HepG2 (cell line): ENCODE measurements around the gene TPST2. TPM values are rescaled to one million over a fixed set of nuclear protein-coding genes. Genes with fewer than 3 reads are reported as not detected.

Experiments used
- ATAC-seq: fragments of 200-7000 bp; cut with Tn5 transposase; 3 replicates; pipeline ENCODE4 v1.9.1; 2020; ENCODE audit warnings: mild to moderate bottlenecking, moderate library complexity
- BruUV-seq: library from RNA; stranded (reverse); fragments of 400-500 nt; replicated peaks from 2 replicates; lab custom pipeline; 2021; lab: Mats Ljungman, UMichigan
- CTCF ChIA-PET: fragments of 300-600 bp; formaldehyde crosslinking; extraction: SDS; loops from one replicate; lab custom pipeline; 2021; ENCODE audit warnings: low total read pairs, inconsistent platforms, low intra/inter-chr PET ratio; lab: Yijun Ruan, JAX
- POLR2A ChIA-PET: fragments of 350-600 bp; sonication (Branson Sonifier 250); formaldehyde crosslinking; loops from one replicate; lab custom pipeline; 2020; ENCODE audit warnings: antibody characterized with exemption, inconsistent platforms; lab: Yijun Ruan, JAX
- DNase-seq: peaks from one replicate; pipeline ENCODE4 v3.0.0-alpha.2; 2015; ENCODE audit warnings: low spot score
- FAIRE-seq: peaks from 3 replicates; lab custom pipeline; 2011; peaks lifted over from hg19 to GRCh38; lab: Jason Lieb, UNC
- H2AFZ ChIP-seq: one replicate; pipeline ENCODE4 v1.6.1; 2011; ENCODE audit warnings: low read length, inconsistent platforms
- H3K27ac ChIP-seq: fragments of 300-600 bp; 3 replicates; pipeline ENCODE4 v1.8.0; 2011; ENCODE audit warnings: mixed run types, mild to moderate bottlenecking, mixed read lengths, low read length, inconsistent platforms; ENCODE audit not compliant: insufficient read depth; ENCODE audit errors: extremely low read length
- H3K27me3 ChIP-seq, 2 experiments: fragments of 200-600 bp in 1 of 2; 2 replicates in 1 of 2; 3 replicates in 1 of 2; pipeline versions ENCODE4 v1.6.0 to v1.8.0; 2011; ENCODE audit warnings: low read length in 2 of 2, mild to moderate bottlenecking in 2 of 2, moderate library complexity in 2 of 2, inconsistent platforms in 1 of 2; ENCODE audit not compliant: insufficient read depth in 2 of 2, control insufficient read depth in 1 of 2
- H3K36me3 ChIP-seq, 2 experiments: fragments of 200-600 bp in 1 of 2; replicated peaks in 1 of 2; 2 replicates in 1 of 2; 3 replicates in 1 of 2; pipeline versions ENCODE4 v1.5.1 to v1.8.0; 2011; ENCODE audit warnings: low read length in 2 of 2, inconsistent platforms in 1 of 2; ENCODE audit not compliant: insufficient read depth in 2 of 2, control insufficient read depth in 1 of 2
- H3K4me1 ChIP-seq: 2 replicates; pipeline ENCODE4 v1.5.1; 2012; ENCODE audit warnings: low read length, inconsistent platforms; ENCODE audit not compliant: insufficient read depth
- H3K4me2 ChIP-seq: 2 replicates; pipeline ENCODE4 v1.6.0; 2011; ENCODE audit warnings: low read depth, low read length, inconsistent platforms
- H3K4me3 ChIP-seq, 3 experiments: fragments of 200-600 bp in 1 of 3; sonication (generic), shearing (Covaris generic) in 1 of 3; replicated peaks in 1 of 3; 2 replicates each; pipeline ENCODE4 v1.5.1; 2011 to 2016; ENCODE audit warnings: low read length in 3 of 3, inconsistent platforms in 2 of 3, low read depth in 2 of 3, mild to moderate bottlenecking in 2 of 3, control low read depth in 1 of 3, mixed read lengths in 1 of 3; ENCODE audit not compliant: insufficient read depth in 1 of 3
- H3K79me2 ChIP-seq: one replicate; pipeline ENCODE4 v1.6.1; 2011; ENCODE audit warnings: low read length, inconsistent platforms; ENCODE audit not compliant: insufficient read depth
- H3K9ac ChIP-seq: 2 replicates; pipeline ENCODE4 v1.6.0; 2011; ENCODE audit warnings: mild to moderate bottlenecking, low read depth, low read length, inconsistent platforms; ENCODE audit not compliant: insufficient read depth
- H3K9me3 ChIP-seq: 2 replicates; pipeline ENCODE4 v1.5.1; 2012; ENCODE audit warnings: mild to moderate bottlenecking, low read length
- H4K20me1 ChIP-seq: 2 replicates; pipeline ENCODE4 v1.6.0; 2011; ENCODE audit warnings: inconsistent platforms, mild to moderate bottlenecking, low read length, moderate library complexity; ENCODE audit not compliant: insufficient read depth
- KAT8 ChIP-seq: IDR thresholded peaks from 2 replicates; pipeline ENCODE4 v1.6.1; 2016; ENCODE audit warnings: missing genetic modification reagents, missing compliant biosample characterization
- REPIN1 ChIP-seq: sonication (generic); formaldehyde crosslinking; IDR thresholded peaks from 2 replicates; pipeline ENCODE4 v1.8.0; 2022; ENCODE audit warnings: missing genetic modification reagents, low read depth, mild to moderate bottlenecking, borderline replicate concordance
- THRA ChIP-seq: sonication (generic); formaldehyde crosslinking; IDR thresholded peaks from 2 replicates; pipeline ENCODE4 v1.4.0; 2020; ENCODE audit warnings: missing genetic modification reagents, borderline replicate concordance
- XRCC5 ChIP-seq: fragments of 200-400 bp; formaldehyde crosslinking; optimal IDR thresholded peaks from 2 replicates; pipeline ENCODE3; 2017; ENCODE audit warnings: mild to moderate bottlenecking, low read length
- ZNF530 ChIP-seq: sonication (generic); formaldehyde crosslinking; IDR thresholded peaks from 2 replicates; pipeline ENCODE4 v1.5.0; 2020; ENCODE audit warnings: low read depth, mild to moderate bottlenecking, missing genetic modification reagents
- ZNF629 ChIP-seq: sonication (generic); formaldehyde crosslinking; conservative IDR thresholded peaks from 2 replicates; pipeline ENCODE4 v1.5.0; 2020; ENCODE audit warnings: missing genetic modification reagents
- ZNF713 ChIP-seq: sonication (generic); formaldehyde crosslinking; IDR thresholded peaks from 2 replicates; pipeline ENCODE4 v1.4.0; 2020; ENCODE audit warnings: mild to moderate bottlenecking, missing genetic modification reagents
- ZSCAN5A ChIP-seq: sonication (generic); formaldehyde crosslinking; IDR thresholded peaks from 2 replicates; pipeline ENCODE4 v1.8.0; 2022; ENCODE audit warnings: mild to moderate bottlenecking, missing genetic modification reagents, borderline replicate concordance
- ZSCAN9 ChIP-seq: IDR thresholded peaks from 2 replicates; pipeline ENCODE4 v1.6.1; 2016; ENCODE audit warnings: borderline replicate concordance
- WGBS: methylation state at CpG from one replicate; pipeline ENCODE4 v1.1.6; 2017; ENCODE audit warnings: low lambda C conversion rate; 5-methylcytosine and 5-hydroxymethylcytosine counted together
- in situ Hi-C: cut with HindIII; loops from 2 replicates; pipeline ENCODE4 v1.10.0; 2017; ENCODE audit warnings: low pct_unique_long_range_greater_than_20kb; ENCODE audit not compliant: extremely low pct_ligation_motif_present
- intact Hi-C: fragments of 100-400 bp; cut with micrococcal nuclease; formaldehyde crosslinking; loops from one replicate; pipeline ENCODE4 v1.10.0; 2022; ENCODE audit not compliant: unreplicated experiment
- polyA plus RNA-seq, 8 experiments: library from polyadenylated mRNA; depleted of rRNA in 3 of 8; stranded (reverse) in 7 of 8; unstranded in 1 of 8; fragments of >200 nt; fragmentation: Illumina TruSeq in 4 of 8; extraction: Trizol in 4 of 8; gene quantifications; 2 replicates each; pipeline versions ENCODE4 v1.2.1 to v1.2.3, GENCODE V29; 2011 to 2016; ENCODE audit warnings: low read depth in 4 of 8, missing spikeins in 1 of 8, mixed read lengths in 1 of 8; ENCODE audit not compliant: insufficient read depth in 1 of 8
- total RNA-seq, 5 experiments: library from RNA; depleted of rRNA; stranded (reverse); fragments of >200 nt; fragmentation: Illumina TruSeq; extraction: Trizol; gene quantifications; 2 replicates each; pipeline ENCODE4 v1.2.3, GENCODE V29; 2016; ENCODE audit warnings: low read depth in 1 of 5

Gene TPST2
- total and polyA plus RNA-seq, 2 of the 13 experiments (the other 11 are each of a cell fraction or from before 2014, with no cell fraction given): 15.2 to 23.8 TPM

GRCh38 chr22:26514419-26515161 lies 75.3 kb downstream of the TPST2 start:
- intact Hi-C loops: loop anchor here (5.0 kb wide), 2 partner anchors 37 to 78 kb away; partner anchors contain the start of gene TPST2
- Histone ChIP-seq H3K4me2 (0 out of 2 replicates have a peak overlapping the region, but pooled peaks have one; percentile 95), H3K27ac (no peak overlapping the region), H3K4me3 (no peak overlapping the region), H3K9me3 (no peaks in the 10 kb centered on the region), H2AFZ (no peak overlapping the region), H3K4me1 (peaks cover 36% of the 10 kb centered on the region), H3K27me3 (no peaks in the 10 kb centered on the region; a peak in 1 of 5 replicates), H4K20me1 (no peaks in the 10 kb centered on the region), H3K9ac (no peak overlapping the region), H3K36me3 (0 out of 5 replicates have a peak, but pooled peaks cover 3 to 4% of the 10 kb centered on the region in 2 experiments), H3K79me2 (peaks cover 18% of the 10 kb centered on the region)
- CTCF ChIA-PET: no interaction called here
- BruUV-seq: no TSS peak
- FAIRE-seq: no peak
- 92% methylated on average over 12 of the region's 12 CpGs for WGBS
- no peak for ATAC-seq
- TF ChIP-seq ZSCAN9 (CRISPR knock-in tag) (no peak), KAT8 (CRISPR knock-in tag) (no peak), XRCC5 (no peak), ZSCAN5A (no peak), ZNF713 (CRISPR knock-in tag) (no peak), ZNF629 (CRISPR knock-in tag) (peak; percentile 63; the same call in 1 of the 2 replicates), ZNF530 (CRISPR knock-in tag) (no peak), THRA (no peak), REPIN1 (no peak)
- no peak for DNase-seq
- in situ Hi-C loops: no loop called here
- POLR2A ChIA-PET: interaction anchor here (0.9 kb wide), 1 partner anchor 31 kb away, joined by 3 read pairs; the partner anchor contains the start of genes HPS4 and SRRD
